GM12873 (cell line): ENCODE data around the gene CD70.

ENCODE experiments used
- CTCF ChIP-seq: IDR thresholded peaks from 2 replicates; pipeline ENCODE4 v1.5.1; 2012; ENCODE audit warnings: low read depth, mild to moderate bottlenecking, moderate library complexity, low read length, control low read depth; ENCODE audit not compliant: insufficient read depth; ENCODE audit errors: missing control alignments

CD70 gene

DNA sequence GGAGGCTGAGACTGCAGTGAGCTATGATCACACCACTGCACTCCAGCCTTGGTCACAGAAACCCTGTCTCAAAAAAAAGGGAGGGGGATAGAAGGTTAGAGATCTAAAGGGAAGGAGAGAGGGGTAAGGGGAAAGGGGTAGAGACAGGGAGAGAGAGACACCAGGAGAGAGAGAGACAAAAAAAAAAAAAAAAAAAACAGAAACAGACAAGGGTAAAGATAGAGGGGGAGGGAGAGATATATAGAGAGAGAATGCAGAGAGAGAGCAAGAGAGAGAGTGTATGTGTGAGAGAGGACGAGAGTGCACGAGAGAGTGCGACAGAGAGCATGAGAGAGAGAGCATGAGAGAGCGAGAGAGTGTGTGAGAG, 4.2 kb downstream of the CD70 start:
- TF ChIP-seq CTCF: no peak

GRCh38 chr19:6586056-6586455, 4.9 kb downstream of the CD70 start:
- TF ChIP-seq CTCF: no peak

- no peak for TF ChIP-seq CTCF
These were observed 10.6 kb downstream of the CD70 start for GRCh38 chr19:6580313-6580712.

DNA sequence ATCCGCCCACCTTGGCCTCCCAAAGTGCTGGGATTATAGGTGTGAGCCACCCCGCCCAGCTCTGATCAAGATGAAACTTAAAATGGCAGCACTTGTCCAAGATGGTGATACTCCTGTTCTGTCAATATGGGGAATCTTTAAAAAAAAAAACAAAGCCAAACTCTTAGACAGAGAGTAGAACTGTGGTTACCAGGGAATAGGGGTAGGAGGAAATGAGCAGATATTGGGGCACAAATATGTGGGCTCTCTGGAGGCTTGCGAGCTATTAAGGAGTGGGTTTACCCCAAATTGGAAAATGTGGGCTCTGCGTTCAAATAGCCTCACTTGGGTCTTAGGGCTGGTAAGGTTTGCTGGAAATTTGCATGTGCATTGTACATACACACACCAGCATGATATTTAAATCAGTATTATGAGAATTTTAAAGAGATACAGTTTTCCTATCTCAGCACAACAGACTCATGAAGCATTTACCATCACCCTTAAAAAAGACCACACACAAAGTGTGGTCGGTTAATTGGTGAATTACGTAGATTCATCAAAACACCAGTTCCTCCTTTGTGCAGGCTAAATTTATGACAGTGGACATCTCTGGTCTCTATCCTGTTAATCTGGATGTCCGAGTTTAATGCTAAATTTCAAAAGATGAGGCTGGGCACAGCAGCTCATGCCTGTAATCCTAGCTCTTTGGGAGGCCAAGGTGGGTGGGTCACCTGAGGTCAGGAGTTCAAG, 11.3 kb downstream of the CD70 start:
- TF ChIP-seq CTCF: no peak

DNA sequence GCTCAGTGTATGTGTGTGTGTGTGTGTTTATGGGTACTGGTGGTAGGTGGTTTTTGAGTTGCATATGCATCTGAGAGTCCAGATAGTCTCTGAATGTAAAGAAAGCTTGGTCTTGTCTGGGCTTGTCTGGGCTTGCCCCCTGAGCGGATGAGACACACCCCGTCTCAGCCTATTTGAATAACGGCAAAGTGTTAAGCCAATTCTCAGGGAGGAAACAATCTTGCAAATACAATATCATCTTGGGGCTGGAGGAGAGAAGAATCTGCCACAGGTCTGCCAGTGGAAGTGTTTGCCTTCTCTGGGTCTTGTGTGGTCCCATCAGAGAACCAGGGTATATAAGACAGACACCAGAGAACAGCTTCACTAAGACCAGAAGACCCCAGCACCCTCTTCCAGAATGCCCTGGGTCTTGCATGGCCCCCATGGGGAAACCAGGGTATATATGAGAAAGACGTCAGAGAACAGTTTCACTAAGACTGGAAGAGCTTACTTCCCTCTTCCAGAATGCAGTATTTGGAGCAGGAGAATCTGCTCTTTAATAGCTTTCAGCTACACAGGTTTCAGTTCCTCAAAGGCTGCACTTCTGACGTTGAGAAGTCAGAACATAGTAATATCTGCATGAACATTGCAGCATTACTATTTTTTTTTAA, 13.3 kb downstream of the CD70 start:
- TF ChIP-seq CTCF: no peak

DNA sequence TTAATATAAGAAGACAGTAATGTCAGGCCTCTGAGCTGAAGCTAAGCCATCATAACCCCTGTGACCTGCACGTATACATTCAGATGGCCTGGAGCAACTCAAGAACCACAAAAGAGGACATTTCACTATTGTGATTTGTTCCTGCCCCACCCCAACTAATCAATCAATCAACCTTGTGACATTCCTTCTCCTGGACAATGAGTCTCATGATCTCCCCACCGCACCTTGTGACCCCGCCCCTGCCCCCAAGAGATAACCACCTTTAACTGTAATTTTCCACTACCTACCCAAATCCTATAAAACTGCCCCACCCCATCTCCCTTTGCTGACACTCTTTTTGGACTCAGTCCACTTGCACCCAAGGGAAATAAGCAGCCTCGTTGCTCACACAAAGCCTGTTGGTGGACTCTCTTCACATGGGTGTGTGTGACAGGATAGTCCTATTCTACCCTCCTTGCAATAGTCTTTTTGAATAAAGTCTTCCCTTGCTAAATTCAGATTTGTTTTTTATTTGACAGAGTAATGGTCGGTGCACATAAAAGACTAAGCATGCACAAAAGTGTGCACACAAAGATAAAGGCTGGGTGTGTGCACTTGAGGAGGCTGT, 14.0 kb downstream of the CD70 start:
- TF ChIP-seq CTCF: no peak

DNA sequence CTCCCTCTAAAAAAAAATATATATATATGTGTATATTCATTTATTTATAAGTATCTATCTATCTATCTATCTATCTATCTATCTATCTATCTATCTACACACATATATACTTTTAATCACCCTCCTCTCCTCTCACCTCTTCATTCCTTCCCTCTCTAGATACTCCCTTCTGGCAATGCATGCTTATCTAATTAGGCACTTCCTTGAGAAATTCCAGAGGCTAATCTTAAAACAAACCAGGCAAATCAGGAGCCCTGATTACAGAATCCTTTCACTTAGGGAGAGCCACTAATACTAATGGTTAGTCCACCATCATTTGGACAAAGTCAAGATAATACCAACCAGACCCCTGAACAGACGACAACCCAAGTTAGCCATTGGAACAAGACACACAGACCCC, 17.6 kb downstream of the CD70 start:
- no peak for TF ChIP-seq CTCF
